GM19240 (cell line): ENCODE results near the gene CRTC1.

Experiments
- DNase-seq: peaks from one replicate; pipeline ENCODE4 v3.0.0; 2011; ENCODE audit warnings: low spot score; ENCODE audit not compliant: insufficient read length

Gene CRTC1

DNA sequence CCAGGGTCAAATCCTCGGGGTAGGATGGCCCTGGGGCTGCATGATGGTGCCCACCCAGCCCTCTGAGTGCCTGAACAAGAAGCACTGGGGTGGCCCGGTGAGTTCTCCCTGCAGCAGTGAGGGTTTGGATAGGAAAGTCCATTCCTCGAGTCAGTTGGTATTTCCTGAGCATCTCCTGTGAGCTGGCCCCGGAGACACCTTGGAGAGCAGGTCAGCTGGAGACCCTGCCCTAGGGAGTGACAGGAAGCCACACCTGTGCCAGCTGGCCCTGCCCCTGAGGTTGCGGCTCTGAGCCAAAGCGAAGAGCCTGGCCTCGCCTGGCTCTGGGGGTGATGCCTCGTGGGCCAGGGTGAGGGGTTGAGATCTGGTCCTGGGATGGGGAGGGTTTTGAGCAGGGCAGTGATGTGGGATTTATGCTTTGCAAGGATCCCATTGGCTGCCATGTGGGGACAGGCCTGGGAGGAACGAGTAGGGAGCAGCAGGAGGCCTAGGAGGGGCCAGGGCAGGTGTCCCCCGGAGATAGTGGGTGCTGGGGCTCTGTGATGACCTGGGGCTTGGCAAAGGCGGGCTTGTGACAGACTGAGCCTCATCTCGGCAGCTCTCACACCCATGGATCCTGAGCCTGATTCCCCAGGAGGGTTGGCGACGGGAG is 16.0 kb downstream of the CRTC1 start:
- no peak for DNase-seq

DNA sequence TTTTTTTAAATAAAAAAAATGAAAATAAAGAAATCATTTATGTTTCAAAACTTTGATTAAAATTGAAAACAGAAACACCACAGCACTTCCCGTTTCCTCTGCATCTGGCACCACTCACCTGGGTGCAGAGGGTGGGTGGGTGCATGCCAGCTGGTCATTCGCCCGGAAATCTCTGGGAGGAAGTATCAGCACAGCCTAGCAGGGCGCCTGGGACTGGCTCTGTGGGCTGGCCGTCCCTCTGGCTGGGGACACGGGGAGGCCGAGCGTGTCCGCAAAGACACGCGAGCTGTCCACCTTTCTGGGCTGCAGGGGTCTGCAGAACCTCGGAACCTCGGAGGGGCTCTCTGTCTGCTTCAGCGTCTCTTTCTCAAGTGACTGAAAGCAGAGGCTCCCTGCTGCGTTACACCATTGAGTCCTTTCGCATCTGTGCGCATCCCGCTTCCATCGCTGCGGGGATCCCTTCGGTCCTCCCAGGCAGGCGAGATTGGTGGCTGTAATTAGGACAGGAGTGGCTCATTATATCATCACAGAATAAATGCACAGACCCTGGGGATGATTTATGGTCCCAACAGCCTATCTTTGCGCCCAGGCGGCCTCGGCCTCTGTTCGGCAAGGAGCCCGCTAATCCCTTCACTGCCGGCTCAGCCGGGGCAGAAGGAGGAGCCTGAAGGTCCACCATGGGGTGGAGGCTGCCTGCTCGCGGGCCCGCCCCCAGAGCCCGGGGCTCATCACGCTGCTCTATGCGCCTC is 17.2 kb downstream of the CRTC1 start:
- DNase-seq = peak; percentile 86

DNA sequence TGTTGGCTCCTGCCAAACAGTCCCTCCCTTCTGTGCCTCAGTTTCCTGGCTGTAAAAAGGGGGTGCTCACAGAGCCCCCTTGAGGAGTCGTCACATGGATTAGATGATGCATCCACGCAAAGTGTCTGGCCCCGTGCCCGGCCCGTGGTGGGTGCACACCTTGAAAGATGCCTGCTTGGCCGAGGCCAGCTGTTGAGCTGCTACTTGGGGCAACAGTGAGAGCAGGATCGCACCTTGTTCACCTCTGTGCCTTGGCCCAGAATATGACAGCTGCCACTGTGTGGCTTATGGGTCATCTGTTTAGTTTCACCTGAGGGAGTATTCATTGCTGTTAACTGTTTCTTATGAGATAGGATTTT is 17.7 kb downstream of the CRTC1 start:
- no peak for DNase-seq

DNA sequence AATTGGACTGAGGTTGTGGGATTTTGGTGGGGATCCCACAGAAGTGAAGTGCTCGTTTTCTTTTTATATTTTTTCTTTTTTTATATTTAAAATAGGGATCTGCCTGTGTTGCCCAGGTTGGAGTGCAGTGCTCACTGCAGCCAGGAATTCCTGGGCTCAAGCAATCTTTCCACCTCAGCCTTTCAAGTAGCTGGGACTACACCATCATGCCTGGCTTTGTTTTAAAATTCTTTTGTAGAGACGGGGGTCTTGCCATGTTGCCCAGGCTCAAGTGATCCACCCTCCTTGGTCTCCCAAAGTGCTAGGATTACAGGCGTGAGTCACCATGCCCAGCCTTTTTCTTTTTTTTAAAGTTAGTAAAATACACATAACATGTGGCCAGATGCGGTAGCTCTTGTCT is 20.6 kb downstream of the CRTC1 start:
- no peak for DNase-seq

DNA sequence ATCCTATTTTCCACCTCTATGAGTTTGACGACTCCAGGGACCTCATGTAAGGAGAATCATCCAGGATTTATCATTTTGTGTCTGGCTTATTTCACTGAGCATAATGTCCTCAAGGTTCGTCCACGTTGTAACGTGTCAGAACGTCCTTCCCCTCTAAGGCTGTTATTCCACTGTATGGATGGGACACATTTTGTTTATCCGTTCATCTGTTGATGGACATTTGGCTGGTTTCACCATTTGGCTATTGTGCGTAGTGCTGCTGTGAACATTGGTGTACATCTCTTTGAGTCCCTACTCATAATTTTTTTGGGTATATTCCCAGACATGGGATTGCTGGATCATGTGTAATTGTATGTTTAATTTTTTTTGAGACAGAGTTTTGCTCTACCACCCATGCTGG is 21.5 kb downstream of the CRTC1 start:
- DNase-seq = no peak

DNA sequence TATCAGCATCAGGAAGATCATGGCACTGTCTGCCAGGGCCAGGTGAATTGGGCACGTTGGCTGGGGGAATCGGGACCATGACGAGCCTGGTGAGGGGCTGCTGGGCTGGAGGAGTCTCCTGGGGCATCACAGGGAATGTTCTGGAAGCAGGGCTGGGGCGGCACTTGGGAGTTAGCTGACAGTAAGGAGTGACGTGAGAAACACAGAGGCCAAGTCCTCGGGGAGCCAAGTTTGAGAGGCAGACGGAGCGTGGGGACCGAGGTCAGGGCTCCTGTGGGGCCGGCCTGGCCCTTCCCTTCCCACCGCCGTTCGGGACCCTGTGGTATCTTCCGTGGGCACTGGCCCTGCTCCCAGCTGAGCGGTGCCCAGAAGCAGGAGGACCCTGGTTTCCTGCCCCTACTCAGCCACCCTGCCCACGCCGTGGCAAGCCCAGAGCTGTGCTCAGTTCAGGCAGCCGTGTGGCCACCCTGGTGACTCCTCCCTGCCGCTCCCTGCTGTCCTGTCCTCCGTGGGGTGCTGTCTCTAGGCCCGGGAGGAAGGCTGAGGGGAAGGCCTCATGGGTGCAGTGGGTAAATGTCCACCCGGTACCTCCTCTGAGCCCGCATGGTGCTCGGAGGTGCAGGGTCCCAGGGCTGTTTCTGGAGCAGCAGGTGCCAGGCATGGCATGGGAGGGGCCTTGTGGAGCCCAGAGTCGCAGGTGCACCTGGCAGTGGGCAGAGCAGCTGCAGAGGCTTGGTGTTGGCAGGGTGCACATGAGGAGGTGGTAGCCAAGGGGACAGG is 25.2 kb downstream of the CRTC1 start:
- DNase-seq = no peak

DNA sequence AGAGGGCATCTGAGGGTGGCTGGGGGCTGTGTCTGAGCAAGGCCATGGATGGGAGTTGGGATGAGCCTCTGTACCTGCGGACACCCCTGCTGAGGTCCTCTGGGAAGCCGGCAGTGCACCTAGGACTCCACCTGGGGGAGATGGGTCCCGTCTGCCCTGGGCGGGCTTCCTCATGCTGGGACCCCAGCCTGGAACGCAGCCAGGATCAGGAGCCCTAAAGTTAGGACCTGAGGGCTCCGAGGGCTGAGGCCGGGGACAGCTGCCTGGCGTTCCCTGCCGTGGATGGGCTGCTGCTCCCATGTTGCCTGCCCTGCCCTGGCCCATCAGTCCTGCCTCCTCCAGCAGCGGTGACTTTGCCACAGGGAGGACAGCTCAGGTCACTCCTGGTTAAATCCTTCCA is 26.1 kb downstream of the CRTC1 start:
- no peak for DNase-seq

DNA sequence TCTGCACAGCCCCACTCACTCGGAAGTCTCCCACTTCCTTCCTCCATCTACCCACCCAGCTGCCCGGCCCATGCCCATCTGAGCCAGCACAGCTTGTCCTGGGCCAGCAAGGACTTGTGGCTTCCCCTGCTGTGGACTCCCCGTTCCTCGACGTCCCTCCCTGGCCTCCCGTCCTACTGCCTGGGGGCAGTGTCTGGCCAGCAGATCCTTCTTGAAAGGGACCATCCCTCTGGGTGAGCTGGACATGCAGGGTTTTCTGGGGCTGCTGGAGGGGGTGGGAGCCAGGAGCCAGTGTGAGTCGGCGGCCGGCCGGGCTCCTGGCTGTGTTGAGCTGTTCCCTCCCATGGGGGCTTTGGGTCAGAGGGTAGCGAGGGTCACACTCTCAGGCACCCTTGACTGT is 26.7 kb downstream of the CRTC1 start:
- no peak for DNase-seq

DNA sequence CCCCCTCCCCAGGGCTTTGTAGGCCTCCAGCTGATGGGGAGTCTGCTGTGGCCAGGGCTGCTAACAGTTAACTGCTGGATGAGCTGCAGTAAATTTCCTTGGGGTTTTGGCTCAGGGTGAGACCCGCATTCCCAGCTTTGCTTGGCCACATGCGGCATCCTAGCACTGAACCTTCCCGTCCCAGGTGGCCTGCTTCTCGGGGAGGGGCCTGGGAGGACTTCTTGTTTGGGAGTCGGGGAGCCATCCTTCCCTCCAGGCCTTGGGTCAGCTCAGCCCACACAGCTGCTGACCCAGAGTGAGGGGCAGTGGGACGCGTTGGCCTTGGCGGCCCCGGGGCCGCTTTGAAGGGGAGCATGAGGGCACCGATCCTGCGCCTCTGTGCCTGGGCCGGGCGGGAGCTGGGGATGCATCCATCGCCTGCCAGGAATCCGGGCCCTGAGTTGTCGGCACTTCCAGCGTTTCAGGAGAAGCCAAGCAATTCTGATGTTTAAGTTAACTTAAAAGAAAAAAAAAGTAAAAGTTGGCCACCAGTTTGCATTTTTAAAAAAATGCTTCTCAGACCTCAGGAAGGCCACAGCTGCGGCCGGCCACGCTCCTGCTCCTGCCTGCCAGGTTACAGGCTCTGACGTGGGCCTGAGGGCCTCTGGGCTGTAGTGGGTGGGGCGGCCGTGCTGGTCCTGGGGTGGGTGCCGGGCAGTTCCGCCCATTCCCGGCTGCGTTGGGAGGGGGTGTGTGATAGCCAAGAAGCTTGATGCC is 27.7 kb downstream of the CRTC1 start:
- DNase-seq = no peak

DNA sequence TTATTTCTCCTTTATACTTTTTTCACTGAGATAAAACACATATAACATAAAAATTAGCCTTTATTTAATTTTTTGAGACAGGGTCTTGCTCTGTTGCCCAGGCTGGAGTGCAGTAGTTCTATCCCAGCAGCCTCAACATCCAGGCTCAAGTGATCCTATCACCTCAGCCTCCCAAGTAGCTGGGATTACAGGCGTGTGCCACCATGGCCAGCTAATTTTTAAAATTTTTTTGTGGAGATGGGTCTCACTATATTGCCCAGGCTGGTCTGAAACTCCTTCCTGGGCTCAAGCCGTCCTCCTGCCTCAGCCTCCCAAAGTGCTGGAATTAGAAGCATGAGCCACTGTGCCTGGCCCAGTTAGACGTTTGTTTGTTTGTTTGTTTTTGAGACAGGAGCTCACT is 28.4 kb downstream of the CRTC1 start:
- DNase-seq = no peak

DNA sequence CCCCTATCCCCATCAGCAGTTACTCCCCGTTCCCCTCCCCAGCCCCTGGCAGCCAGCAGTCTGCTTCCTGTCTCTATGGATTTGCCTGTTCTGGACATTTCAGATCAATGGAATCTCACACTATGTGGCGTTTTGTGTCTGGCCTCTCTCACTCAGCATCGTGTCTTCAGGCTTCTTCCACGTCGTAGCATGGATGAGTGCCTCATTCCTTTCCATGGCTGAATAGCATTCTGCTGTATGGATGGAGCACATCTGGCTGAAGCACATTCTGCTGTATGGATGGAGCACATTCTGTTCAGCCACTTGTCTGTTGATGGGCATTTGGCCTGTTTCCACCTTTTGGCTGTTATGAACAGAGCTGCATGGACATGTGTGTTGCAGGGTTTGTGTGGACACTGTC is 29.5 kb downstream of the CRTC1 start:
- DNase-seq = no peak

DNA sequence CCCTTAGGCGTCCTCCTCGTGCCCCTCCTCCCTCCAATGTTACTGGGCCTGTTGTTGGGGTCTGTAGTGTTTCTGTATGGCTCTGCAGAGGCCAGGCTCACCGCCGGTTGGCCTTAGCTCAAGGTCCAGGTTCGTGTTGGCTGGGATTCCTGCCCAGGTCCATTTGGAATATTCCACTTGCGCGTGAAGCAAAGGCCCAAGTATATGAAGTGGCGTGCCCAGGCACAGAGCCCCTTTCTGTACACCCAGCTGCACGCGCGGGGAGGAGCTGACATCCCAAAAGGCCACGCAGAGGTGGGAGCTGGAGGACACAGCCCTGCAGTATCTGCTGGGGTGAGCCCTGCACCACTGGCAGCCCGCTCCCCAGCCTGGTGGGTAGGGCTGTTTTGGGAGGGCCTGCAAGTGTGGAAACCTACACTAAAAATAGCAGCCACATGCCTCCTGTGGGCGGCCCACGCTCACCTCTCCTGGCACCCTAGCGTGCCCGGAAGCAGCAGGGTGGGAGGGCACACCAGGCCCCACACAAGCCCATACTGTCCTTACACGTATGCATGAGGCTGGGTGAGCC is 30.2 kb downstream of the CRTC1 start:
- DNase-seq = no peak

DNA sequence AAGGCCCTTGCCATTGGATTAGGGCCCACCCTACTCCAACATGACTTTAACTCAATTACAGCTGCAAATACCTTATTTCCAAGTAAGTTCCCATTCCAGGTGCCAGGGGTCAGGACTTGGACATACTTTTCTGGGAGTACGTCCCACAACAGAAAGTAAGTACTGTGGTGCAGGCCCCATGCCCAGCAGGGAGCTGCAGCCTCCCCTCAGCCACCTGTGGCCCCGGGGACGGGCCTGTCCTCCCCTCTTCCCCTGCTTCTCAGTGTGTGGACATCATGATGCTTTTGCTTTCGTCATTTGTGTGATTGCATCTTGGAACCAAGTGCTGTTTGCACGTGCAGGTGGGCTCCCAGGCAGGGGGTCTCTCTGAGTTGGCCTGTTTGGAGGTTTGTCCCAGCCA is 31.9 kb downstream of the CRTC1 start:
- no peak for DNase-seq

DNA sequence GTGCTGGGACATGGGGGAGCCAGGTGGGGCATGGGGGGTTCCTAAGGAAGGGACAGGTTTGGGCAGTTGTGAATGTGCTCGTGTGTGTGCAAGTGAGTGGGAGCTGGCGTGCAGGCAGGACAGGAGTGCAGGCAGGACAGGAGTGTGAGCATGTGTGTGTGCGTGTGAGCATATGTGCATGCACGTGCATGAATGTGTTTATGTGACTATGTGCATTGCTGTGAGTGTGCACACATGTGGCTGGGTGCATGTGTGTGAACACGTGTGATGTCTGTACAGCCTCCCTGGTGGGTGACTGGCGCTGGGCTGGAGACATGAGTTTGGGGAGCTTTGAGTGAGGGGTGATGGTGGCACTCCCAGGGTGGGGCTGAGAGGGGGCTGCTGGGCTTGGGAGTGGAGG is 33.4 kb downstream of the CRTC1 start:
- DNase-seq = no peak

DNA sequence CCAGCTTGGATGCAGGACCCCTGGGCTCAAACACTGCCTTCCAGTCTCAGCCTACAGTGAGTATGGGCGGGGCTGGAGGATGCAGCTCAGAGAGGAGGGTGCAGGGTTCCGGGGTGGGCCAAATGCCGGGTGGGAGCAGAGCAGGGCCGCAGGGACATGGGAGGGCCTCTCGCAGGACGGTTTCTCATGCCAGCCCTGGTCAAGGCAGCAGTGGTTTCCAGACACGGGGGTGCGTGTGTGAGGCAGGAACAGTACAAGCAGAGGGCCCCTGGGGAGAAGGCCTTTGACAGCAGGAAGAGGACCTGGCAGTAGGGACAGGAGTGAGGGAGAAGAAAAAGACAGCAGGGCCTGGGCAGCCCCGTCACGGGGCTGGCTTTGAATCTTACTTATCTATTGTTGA is 34.1 kb downstream of the CRTC1 start:
- DNase-seq = no peak

DNA sequence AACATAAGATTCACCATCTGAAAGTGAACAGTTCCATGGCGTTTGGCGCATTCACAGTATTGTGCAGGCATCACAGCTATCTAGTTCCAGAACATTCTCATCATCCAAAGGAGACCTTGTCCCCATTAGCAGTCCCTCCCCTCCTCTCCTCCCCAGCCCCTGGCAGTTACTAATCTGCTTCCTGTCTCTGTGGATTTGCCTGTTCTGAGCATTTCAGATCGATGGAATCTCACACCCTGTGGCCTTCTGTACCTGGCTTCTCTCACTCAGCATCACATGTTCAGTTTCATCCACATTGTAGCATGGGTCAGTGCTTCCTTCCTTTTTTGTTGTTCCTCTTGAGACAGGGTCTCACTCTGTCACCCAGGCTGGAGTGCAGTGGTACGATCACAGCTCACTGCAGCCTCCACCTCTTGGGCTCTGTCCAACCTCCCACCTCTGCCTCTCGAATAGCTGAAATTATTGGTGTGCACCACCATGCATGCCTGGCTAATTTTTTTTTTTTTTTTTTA is 34.6 kb downstream of the CRTC1 start:
- DNase-seq = no peak

DNA sequence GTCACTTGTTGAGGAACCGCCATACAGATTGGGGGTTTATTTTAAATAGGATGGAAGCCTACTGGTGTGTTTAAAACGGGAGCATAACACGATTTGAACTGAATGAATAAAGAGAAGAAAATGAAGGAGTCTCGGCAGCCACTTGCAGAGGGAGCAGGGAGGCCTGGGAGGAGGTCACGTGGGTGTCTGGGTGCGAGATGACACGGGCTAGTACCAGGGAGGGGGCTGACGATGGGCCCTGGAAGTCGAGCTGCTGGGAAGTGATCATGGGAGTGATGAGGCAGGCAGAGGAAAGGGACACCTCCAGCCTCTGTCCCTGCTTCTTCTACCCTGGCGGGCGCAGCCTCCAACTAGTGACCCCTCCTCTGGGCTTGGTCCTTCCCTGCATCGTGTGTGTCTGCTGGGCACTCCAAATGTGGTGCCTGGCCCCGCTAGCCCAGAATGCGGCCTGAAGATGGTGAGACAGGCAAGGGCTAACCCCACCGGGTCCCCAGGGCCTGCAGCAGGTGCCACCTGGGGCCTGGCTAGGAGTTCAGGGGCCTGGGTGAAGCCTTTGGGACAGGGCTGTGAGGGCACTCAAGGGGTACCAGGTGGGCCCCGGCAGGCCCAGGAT is 35.5 kb downstream of the CRTC1 start:
- no peak for DNase-seq

DNA sequence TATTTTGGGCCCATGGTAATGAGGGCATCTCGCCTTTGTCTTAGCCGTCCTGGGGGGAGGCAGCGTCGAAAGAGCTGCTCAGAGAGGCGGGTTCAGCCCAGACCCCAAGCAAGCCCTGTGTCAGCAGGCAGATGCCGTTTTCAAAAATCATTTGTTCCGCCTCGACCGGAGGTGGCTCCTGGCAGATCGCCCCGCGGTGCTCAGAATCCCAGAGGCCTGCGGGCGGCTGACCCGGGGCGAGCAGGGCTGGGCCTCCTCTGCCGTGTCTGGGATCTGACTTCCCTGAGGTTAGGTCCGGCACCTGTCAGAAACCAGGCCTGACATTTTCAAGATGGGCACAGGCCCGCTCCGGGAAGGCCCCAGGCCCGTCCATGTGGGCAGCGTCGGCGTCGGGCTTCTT is 36.1 kb downstream of the CRTC1 start:
- DNase-seq = no peak

DNA sequence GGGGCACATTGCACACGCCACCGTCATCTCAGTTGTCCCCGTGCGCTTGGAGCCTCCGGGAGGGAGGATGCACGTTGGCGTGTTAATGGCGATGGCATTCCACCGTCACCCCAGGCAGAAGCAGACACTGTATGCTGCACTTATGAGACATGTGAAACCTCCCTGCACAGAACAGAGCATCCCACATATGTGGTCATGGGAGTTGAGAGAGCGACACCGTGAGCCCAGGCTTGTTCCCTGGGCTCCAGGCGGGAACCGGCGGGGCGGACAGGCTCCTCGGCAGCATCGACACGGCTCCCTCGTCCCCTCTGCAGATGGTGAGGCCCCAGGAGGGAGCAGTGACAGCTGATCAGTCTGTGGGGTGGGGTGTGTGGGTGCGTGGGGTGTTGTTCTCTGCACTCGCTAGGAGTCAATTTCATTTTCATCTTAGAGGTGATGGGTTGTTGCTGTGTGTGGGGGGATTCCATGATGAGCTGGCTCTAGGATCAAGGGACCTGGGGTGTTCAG is 40.4 kb downstream of the CRTC1 start:
- DNase-seq = no peak

DNA sequence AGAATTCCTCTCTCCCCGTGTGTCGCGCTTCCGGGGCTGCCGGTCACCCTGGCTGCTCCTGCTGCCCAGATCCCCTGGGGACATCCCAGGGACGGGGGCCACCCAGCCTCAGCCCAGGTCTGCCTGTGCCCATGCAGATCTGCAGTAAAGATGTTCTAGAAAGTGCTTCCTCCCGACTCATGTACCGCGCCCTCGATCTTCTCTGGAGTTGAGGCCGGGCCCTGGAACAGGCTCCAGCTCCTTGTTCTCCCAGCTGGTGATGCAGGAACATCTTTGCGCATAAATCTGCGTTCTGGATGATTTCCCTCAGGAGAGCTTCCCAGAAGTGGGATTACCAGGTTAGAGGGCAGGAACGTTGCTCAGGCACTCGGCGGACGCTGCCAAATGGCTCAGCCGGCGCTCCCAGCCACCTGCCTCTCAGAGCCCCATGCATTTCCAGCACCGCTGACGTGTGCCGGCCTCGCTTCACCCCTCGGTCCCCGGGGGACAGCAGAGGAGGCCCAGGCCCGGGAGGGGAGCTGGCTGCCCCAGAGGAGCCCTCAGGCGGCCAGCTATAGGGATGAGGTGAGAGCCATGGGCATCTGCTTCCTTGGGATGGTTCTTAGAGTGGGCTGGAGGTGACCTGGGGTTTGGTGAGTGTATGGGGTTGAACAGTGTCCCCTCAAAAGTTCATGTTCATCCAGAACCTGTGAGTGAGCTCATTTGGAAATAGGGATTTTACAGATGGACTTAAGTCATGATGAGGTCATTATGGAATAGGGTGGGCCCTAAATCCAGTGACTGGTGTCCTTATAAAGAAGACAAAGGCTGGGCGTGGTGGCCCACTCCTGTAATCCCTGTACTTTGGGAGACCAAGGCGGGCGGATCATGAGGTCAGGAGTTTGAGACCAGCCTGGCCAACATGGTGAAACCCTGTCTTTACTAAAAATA is 42.6 kb downstream of the CRTC1 start:
- DNase-seq = no peak
